ENCODE results near the gene SPIRE2.

- TF ChIP-seq CTCF (IDR thresholded peaks at IDR 0.05), result no peak
- no peak for TF ChIP-seq EP300 (IDR thresholded peaks at IDR 0.05)
- TF ChIP-seq POLR2A (IDR thresholded peaks at IDR 0.05), result no peak
Observed at GRCh38 chr16:89808475-89808874, 19.8 kb upstream of the SPIRE2 start.
